GM12878 (cell line): ENCODE data around the gene RNF44.

Experiments used
- TF ChIP-seq, protein P1 (sequence below), 3 experiments: IDR thresholded peaks in 2 of 3; conservative IDR thresholded peaks in 1 of 3; 2 replicates each; pipeline ENCODE4 v1.5.1; 2011; ENCODE audit warnings: low read depth in 3 of 3, low read length in 3 of 3, mild to moderate bottlenecking in 3 of 3, control low read depth in 2 of 3, moderate library complexity in 2 of 3, inconsistent platforms in 1 of 3, mixed read lengths in 1 of 3; ENCODE audit not compliant: control insufficient read depth in 2 of 3, insufficient read depth in 1 of 3; ENCODE audit errors: extremely low read depth in 1 of 3
- TF ChIP-seq, protein P2 (sequence below): IDR thresholded peaks from 2 replicates; pipeline ENCODE4 v1.6.1; 2012; ENCODE audit warnings: mild to moderate bottlenecking, low read depth, low read length

DNA sequence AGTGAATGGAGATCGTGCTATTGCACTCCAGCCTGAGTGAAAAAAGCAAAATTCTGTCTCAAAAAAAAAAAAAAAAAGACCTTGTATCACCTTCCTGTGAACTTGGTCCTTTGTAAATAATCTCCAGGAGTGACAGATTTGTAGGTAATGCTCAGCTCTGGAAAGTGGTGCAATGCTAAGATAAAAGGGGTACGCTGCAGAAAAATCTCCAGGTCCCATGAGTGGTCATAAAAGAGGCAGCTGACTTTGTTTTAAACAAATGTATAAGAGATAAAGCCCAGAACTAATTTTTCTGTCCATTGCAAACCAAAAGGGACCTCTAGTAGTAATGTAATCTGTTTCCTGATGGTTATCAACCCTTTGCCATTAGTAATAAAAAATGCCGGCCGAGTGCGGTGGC is 33.7 kb downstream of the RNF44 start:
- TF ChIP-seq, protein P1, sequence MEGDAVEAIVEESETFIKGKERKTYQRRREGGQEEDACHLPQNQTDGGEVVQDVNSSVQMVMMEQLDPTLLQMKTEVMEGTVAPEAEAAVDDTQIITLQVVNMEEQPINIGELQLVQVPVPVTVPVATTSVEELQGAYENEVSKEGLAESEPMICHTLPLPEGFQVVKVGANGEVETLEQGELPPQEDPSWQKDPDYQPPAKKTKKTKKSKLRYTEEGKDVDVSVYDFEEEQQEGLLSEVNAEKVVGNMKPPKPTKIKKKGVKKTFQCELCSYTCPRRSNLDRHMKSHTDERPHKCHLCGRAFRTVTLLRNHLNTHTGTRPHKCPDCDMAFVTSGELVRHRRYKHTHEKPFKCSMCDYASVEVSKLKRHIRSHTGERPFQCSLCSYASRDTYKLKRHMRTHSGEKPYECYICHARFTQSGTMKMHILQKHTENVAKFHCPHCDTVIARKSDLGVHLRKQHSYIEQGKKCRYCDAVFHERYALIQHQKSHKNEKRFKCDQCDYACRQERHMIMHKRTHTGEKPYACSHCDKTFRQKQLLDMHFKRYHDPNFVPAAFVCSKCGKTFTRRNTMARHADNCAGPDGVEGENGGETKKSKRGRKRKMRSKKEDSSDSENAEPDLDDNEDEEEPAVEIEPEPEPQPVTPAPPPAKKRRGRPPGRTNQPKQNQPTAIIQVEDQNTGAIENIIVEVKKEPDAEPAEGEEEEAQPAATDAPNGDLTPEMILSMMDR (IDR thresholded peaks at IDR 0.05 in 2 of 3, conservative IDR thresholded peaks at IDR 0.05 in 1 of 3; ENCODE audit: control insufficient read depth in 2 of 3, extremely low read depth in 1 of 3, insufficient read depth in 1 of 3, low read depth in 3 of 3, low read length in 3 of 3) = no peak
- TF ChIP-seq, protein P2, sequence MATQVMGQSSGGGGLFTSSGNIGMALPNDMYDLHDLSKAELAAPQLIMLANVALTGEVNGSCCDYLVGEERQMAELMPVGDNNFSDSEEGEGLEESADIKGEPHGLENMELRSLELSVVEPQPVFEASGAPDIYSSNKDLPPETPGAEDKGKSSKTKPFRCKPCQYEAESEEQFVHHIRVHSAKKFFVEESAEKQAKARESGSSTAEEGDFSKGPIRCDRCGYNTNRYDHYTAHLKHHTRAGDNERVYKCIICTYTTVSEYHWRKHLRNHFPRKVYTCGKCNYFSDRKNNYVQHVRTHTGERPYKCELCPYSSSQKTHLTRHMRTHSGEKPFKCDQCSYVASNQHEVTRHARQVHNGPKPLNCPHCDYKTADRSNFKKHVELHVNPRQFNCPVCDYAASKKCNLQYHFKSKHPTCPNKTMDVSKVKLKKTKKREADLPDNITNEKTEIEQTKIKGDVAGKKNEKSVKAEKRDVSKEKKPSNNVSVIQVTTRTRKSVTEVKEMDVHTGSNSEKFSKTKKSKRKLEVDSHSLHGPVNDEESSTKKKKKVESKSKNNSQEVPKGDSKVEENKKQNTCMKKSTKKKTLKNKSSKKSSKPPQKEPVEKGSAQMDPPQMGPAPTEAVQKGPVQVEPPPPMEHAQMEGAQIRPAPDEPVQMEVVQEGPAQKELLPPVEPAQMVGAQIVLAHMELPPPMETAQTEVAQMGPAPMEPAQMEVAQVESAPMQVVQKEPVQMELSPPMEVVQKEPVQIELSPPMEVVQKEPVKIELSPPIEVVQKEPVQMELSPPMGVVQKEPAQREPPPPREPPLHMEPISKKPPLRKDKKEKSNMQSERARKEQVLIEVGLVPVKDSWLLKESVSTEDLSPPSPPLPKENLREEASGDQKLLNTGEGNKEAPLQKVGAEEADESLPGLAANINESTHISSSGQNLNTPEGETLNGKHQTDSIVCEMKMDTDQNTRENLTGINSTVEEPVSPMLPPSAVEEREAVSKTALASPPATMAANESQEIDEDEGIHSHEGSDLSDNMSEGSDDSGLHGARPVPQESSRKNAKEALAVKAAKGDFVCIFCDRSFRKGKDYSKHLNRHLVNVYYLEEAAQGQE = no peak
